ENCODE measurements around the gene CRYBB1. TPM values are rescaled to one million over a fixed set of nuclear protein-coding genes. Genes with fewer than 3 reads are reported as not detected.

The CRYBB1 gene
- total RNA-seq, 4 donors from 2014 or later: 0.55 to 4.1 TPM; not detected in 2

GRCh38 chr22:26648011-26648497 is 30.2 kb upstream of the CRYBB1 start:
- Histone ChIP-seq H3K36me3 (no peaks in the 10 kb centered on the region), H3K4me3 (no peak overlapping the region), H3K9me3 (no peaks in the 10 kb centered on the region), H3K27me3 (no peaks in the 10 kb centered on the region), H3K4me1 (no peaks in the 10 kb centered on the region), H3K27ac (no peak overlapping the region)
- no peak for DNase-seq
- intact Hi-C loops (cut with DNase I; ENCODE audit: low total_unique reads): no loop called here
- TF ChIP-seq CTCF (IDR thresholded peaks at IDR 0.05) (no peak), POLR2A (IDR thresholded peaks at IDR 0.05) (no peak)

- no peaks in the 10 kb centered on the region for H3K27me3 ChIP-seq
- intact Hi-C loops (cut with DNase I; ENCODE audit: low total_unique reads): no loop called here
Measured at GRCh38 chr22:26646158-26646557, 28.3 kb upstream of the CRYBB1 start.

GRCh38 chr22:26643418-26644100 is 25.7 kb upstream of the CRYBB1 start:
- Histone ChIP-seq H3K4me3 (no peak overlapping the region), H3K4me1 (no peaks in the 10 kb centered on the region), H3K27me3 (no peaks in the 10 kb centered on the region), H3K36me3 (no peaks in the 10 kb centered on the region), H3K9me3 (no peaks in the 10 kb centered on the region), H3K27ac (peak overlapping the region in 1 of 2 donors; percentile 72)
- TF ChIP-seq POLR2A (IDR thresholded peaks at IDR 0.05): no peak
- no peak for TF ChIP-seq CTCF (IDR thresholded peaks at IDR 0.05)
- DNase-seq: no peak
- intact Hi-C loops (cut with DNase I; ENCODE audit: low total_unique reads): no loop called here

More at GRCh38 chr22:26646158-26646557, 28.3 kb upstream of the CRYBB1 start:
- no peak overlapping the region for H3K4me3 ChIP-seq
- H3K4me1 ChIP-seq: no peaks in the 10 kb centered on the region
- no peak for DNase-seq
- H3K9me3 ChIP-seq: no peaks in the 10 kb centered on the region
- TF ChIP-seq CTCF (IDR thresholded peaks at IDR 0.05) (no peak), POLR2A (IDR thresholded peaks at IDR 0.05) (no peak)
- no peak overlapping the region for H3K27ac ChIP-seq
- H3K36me3 ChIP-seq: no peaks in the 10 kb centered on the region

GRCh38 chr22:26642465-26643417 is 24.9 kb upstream of the CRYBB1 start:
- Histone ChIP-seq H3K27me3 (no peaks in the 10 kb centered on the region), H3K4me3 (no peak overlapping the region), H3K27ac (peak overlapping the region; percentile 15 to 59), H3K9me3 (no peaks in the 10 kb centered on the region), H3K36me3 (no peaks in the 10 kb centered on the region), H3K4me1 (no peaks in the 10 kb centered on the region)
- DNase-seq: no peak
- intact Hi-C loops (cut with DNase I; ENCODE audit: low total_unique reads): no loop called here
- TF ChIP-seq POLR2A (IDR thresholded peaks at IDR 0.05) (no peak), CTCF (IDR thresholded peaks at IDR 0.05) (no peak)

- H3K4me1 ChIP-seq: no peaks in the 10 kb centered on the region
- no peaks in the 10 kb centered on the region for H3K36me3 ChIP-seq
- no peak overlapping the region for H3K27ac ChIP-seq
- TF ChIP-seq CTCF (IDR thresholded peaks at IDR 0.05) (no peak), POLR2A (IDR thresholded peaks at IDR 0.05) (no peak)
- H3K9me3 ChIP-seq: no peaks in the 10 kb centered on the region
- DNase-seq: no peak
- no peaks in the 10 kb centered on the region for H3K27me3 ChIP-seq
- no peak overlapping the region for H3K4me3 ChIP-seq
- intact Hi-C loops (cut with DNase I; ENCODE audit: low total_unique reads): no loop called here
Measured at GRCh38 chr22:26636296-26636695, 18.5 kb upstream of the CRYBB1 start.

All from uterus (tissue), 4 donors.